ENCODE measurements around the gene DIP2C.

The DIP2C gene

DNA sequence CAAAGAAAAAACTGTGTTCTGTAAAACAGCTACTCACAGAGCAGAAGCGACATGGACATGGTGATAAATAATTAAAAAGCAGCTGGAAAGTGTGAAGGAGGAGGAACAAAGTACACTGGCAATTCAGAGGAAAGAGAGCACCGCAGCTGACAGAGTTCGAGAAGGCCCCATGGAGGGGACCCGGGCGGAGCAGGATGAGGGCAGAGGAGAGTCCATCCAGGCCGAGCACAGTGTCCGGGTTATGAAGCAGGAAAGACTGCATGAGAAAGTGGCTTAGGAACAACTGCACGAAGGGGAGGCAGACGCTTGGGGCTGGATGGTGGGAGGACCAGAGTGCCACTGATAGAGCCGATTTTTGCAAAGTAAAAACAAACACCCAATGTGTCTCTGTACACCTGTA is 368.7 kb downstream of the DIP2C start:
- no peak for DNase-seq (ENCODE audit: low spot score)
- TF ChIP-seq, protein P1, sequence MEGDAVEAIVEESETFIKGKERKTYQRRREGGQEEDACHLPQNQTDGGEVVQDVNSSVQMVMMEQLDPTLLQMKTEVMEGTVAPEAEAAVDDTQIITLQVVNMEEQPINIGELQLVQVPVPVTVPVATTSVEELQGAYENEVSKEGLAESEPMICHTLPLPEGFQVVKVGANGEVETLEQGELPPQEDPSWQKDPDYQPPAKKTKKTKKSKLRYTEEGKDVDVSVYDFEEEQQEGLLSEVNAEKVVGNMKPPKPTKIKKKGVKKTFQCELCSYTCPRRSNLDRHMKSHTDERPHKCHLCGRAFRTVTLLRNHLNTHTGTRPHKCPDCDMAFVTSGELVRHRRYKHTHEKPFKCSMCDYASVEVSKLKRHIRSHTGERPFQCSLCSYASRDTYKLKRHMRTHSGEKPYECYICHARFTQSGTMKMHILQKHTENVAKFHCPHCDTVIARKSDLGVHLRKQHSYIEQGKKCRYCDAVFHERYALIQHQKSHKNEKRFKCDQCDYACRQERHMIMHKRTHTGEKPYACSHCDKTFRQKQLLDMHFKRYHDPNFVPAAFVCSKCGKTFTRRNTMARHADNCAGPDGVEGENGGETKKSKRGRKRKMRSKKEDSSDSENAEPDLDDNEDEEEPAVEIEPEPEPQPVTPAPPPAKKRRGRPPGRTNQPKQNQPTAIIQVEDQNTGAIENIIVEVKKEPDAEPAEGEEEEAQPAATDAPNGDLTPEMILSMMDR (conservative IDR thresholded peaks at IDR 0.05; ENCODE audit: low read depth): no peak
- ChIA-PET CTCF (no interaction called here), POLR2A (ENCODE audit: low non-redundant PET) (no interaction called here)
- no peak overlapping the region for H3K27ac ChIP-seq

DNA sequence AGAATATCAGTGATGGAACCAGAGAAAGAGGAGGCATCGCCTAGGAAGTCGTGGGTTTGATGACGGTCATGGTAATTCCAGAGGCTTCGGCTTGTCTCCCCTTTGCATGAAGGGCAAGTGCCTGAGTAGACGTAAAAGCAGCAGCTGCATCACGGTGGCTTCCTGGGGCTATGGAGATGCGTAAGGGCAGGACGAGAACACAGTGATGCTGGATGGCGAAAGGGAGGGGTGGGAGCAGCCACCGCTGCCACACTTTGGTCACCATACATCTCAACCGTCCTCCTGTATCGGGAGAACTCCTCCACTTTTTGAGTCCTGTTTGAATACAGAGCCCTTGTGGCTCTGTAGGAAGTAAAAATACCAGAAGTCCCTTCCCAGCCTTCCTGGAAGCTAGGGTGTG is 371.5 kb downstream of the DIP2C start:
- TF ChIP-seq, protein P1 (conservative IDR thresholded peaks at IDR 0.05; ENCODE audit: low read depth): no peak
- DNase-seq (ENCODE audit: low spot score): no peak
- H3K27ac ChIP-seq: no peak overlapping the region
- ChIA-PET POLR2A (ENCODE audit: low non-redundant PET) (no interaction called here), CTCF (no interaction called here)

DNA sequence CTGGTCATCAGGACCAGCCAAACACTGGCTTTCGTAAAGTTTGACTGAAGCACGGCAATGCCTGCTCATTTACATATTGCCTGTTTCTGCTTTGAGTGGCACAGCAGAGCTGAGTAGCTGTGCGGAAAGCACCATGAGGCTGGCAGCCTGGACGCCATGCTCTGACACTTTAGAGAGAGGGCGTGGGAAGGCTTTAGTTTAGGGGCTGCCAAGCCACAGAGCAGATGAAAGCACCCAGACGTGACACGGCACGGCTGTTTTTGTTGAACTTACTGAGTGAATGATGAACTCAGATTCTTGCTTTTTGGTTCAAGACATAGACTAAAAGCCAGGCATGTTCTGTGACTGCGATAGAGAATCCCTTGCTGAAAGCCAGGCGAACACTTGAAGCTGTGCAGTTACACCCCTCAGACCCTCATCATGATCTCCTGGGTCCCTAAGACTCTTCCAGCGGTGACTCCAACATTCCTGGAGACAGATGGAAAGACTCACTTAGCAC is 372.1 kb downstream of the DIP2C start:
- no peak for DNase-seq (ENCODE audit: low spot score)
- ChIA-PET POLR2A (ENCODE audit: low non-redundant PET) (no interaction called here), CTCF (no interaction called here)
- TF ChIP-seq, protein P1 (conservative IDR thresholded peaks at IDR 0.05; ENCODE audit: low read depth): no peak
- H3K27ac ChIP-seq: no peak overlapping the region

DNA sequence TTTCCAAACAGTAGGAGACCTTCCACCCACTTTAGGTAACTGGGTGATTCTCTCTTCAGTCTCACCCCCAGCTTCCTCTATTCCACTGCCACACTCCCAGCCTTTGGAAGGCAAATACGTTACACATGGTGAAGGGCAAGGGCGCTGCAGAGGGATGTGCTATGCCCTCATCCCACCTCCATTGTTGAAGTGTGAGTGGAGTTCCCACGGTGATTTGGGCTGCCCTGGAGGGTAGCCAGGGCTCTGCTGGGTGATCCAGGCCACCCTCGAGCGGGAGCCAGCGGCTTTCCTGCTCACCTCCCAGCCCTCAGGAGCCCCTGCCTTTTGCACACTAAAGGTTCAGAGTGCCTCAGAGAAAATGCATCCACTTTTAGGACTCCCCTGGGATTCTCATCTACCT is 373.1 kb downstream of the DIP2C start:
- ChIA-PET CTCF (interaction anchor here (0.7 kb wide), 1 partner anchor 11 kb away, joined by 3 read pairs; no protein-coding TSS in a partner anchor), POLR2A (ENCODE audit: low non-redundant PET) (no interaction called here)
- TF ChIP-seq, protein P1 (conservative IDR thresholded peaks at IDR 0.05; ENCODE audit: low read depth): no peak
- H3K27ac ChIP-seq: no peak overlapping the region
- DNase-seq (ENCODE audit: low spot score): no peak

DNA sequence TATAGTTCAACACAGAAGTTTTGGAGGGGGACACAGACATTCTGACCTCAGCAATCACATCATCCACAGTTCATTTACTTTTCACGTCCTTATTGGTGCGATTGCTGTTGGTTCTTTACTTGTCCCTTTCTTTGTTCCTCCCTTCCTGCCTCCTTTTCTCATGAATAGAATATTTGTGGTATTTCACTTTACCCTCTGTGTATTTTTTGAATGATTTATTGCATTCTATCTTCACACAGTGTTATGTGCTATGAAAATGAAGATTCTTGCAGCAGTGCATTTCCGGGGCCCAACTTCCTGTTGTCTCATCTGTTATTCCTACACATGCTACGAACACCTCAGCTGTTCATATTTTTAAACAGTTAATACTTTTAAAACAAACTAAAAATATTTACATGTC is 374.6 kb downstream of the DIP2C start:
- CTCF ChIA-PET: interaction anchor here (0.6 kb wide), 1 partner anchor 26 kb away, joined by 3 read pairs; no protein-coding TSS in a partner anchor
- POLR2A ChIA-PET (ENCODE audit: low non-redundant PET): no interaction called here
- no peak overlapping the region for H3K27ac ChIP-seq
- DNase-seq (ENCODE audit: low spot score): no peak
- TF ChIP-seq, protein P1 (conservative IDR thresholded peaks at IDR 0.05; ENCODE audit: low read depth): no peak

DNA sequence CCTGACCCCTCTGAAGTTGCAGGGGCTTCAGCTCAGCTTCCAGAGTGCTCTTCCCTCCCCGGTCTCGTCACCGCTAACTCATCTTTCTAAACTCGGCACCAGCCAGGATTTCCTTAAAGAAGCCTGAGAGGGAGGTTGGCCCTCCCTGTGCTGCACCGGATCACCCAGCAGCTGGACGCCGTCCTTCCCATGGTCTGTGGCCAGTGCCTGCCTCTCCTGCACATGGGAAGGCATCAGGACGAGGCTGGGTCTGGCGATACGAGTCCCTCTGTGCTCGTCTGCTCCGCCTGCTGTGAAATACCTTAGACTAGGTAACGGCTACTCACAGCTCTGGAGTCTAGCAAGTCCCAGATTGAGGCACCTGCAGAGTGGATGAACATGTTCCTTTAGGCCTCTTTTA is 375.1 kb downstream of the DIP2C start:
- no peak overlapping the region for H3K27ac ChIP-seq
- TF ChIP-seq, protein P1 (conservative IDR thresholded peaks at IDR 0.05; ENCODE audit: low read depth): no peak
- CTCF ChIA-PET: interaction anchor here (0.6 kb wide), 1 partner anchor 26 kb away, joined by 3 read pairs; no protein-coding TSS in a partner anchor
- DNase-seq (ENCODE audit: low spot score): no peak
- POLR2A ChIA-PET (ENCODE audit: low non-redundant PET): no interaction called here
